H7 (cell line): Measurements from ENCODE around the gene ZNF195. TPM values are rescaled to one million over a fixed set of nuclear protein-coding genes. Genes with fewer than 3 reads are reported as not detected.

Source experiments
- total RNA-seq: library from RNA; depleted of rRNA; stranded (reverse); fragments of >200 nt; shearing (Covaris generic); gene quantifications from 2 replicates; pipeline ENCODE4 v1.2.3, GENCODE V29; 2014; rRNA removed

The ZNF195 gene
- total RNA-seq, 1 experiment from 2014 or later, result 47.0 TPM

Other genes with a start within 250 kb of the ZNF195 start
- 21.1 and 23.7 TPM in 2 replicates for gene OSBPL5, start 213.8 kb downstream of the ZNF195 start, total RNA-seq
- not detected in 2 replicates for gene MRGPRG, start 160.3 kb downstream of the ZNF195 start, total RNA-seq
- gene MRGPRE, start 146.7 kb downstream of the ZNF195 start, total RNA-seq, result not detected in 2 replicates